Endothelial cell of umbilical vein (primary cell): ENCODE data around the gene TRANK1.

ENCODE experiments used
- EZH2 ChIP-seq: IDR thresholded peaks from 2 replicates; pipeline ENCODE4 v1.6.1; 2012; ENCODE audit warnings: borderline replicate concordance, low read depth, mild to moderate bottlenecking, moderate library complexity, low read length, inconsistent platforms; ENCODE audit not compliant: severe bottlenecking
- FOS ChIP-seq: IDR thresholded peaks from 2 replicates; pipeline ENCODE4 v1.6.1; 2011; ENCODE audit warnings: mild to moderate bottlenecking, low read length, moderate library complexity, borderline replicate concordance; ENCODE audit not compliant: insufficient read depth
- MAX ChIP-seq: IDR thresholded peaks from 2 replicates; pipeline ENCODE4 v1.6.1; 2011; ENCODE audit not compliant: insufficient read depth, insufficient read length
- MYC ChIP-seq: IDR thresholded peaks from one replicate; pipeline ENCODE4 v1.6.1; 2011; ENCODE audit warnings: mild to moderate bottlenecking, low read depth, low read length
- POLR2A ChIP-seq: IDR thresholded peaks from 2 replicates; pipeline ENCODE4 v1.6.1; 2012; ENCODE audit warnings: low read depth, mild to moderate bottlenecking, control low read depth, low read length
- POLR2AphosphoS5 ChIP-seq: IDR thresholded peaks from 2 replicates; pipeline ENCODE4 v1.6.1; 2012; ENCODE audit warnings: low read depth, mild to moderate bottlenecking, control low read depth, low read length, moderate library complexity; ENCODE audit not compliant: insufficient read depth
- TF ChIP-seq, protein P1 (sequence below), 2 donors: IDR thresholded peaks; 1 replicate in 1 of 2; 2 replicates in 1 of 2; pipeline ENCODE4 v1.5.1; 2011; ENCODE audit warnings: low read length in 2 of 2, mild to moderate bottlenecking in 2 of 2, moderate library complexity in 2 of 2, control low read depth in 1 of 2, inconsistent platforms in 1 of 2, low read depth in 1 of 2; ENCODE audit not compliant: insufficient read depth in 1 of 2; ENCODE audit errors: extremely low read depth in 1 of 2

DNA sequence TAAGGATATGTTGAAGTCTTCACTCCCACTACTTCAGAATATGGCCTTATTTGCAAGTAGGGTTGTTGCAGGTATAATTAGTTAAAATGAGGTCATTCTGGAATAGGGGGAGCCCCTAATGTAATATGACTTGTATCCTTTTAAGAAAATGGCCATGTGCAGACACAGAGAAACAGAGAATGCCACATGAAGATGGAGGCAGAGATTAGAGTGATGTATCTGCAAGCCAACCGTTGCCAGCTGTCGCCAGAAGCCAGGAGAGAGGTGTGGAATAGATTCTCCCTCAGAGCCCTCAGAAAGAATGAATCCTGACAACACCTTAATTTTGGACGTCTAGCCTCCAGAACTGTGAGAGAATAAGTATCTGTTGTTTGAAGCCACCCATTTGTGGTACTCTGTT, 11.3 kb upstream of the TRANK1 start:
- TF ChIP-seq FOS: no peak
- no peak for TF ChIP-seq POLR2AphosphoS5
- no peak for TF ChIP-seq MAX
- TF ChIP-seq, protein P1, sequence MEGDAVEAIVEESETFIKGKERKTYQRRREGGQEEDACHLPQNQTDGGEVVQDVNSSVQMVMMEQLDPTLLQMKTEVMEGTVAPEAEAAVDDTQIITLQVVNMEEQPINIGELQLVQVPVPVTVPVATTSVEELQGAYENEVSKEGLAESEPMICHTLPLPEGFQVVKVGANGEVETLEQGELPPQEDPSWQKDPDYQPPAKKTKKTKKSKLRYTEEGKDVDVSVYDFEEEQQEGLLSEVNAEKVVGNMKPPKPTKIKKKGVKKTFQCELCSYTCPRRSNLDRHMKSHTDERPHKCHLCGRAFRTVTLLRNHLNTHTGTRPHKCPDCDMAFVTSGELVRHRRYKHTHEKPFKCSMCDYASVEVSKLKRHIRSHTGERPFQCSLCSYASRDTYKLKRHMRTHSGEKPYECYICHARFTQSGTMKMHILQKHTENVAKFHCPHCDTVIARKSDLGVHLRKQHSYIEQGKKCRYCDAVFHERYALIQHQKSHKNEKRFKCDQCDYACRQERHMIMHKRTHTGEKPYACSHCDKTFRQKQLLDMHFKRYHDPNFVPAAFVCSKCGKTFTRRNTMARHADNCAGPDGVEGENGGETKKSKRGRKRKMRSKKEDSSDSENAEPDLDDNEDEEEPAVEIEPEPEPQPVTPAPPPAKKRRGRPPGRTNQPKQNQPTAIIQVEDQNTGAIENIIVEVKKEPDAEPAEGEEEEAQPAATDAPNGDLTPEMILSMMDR (IDR thresholded peaks at IDR 0.05; ENCODE audit: extremely low read depth in 1 of 2, insufficient read depth in 1 of 2, low read depth in 1 of 2, low read length in 2 of 2): no peak
- TF ChIP-seq EZH2: no peak
- no peak for TF ChIP-seq POLR2A
- no peak for TF ChIP-seq MYC
